Forelimb muscle (tissue), 1 donor: Measurements from ENCODE around the gene DTD1. TPM values are rescaled to one million over a fixed set of nuclear protein-coding genes. Genes with fewer than 3 reads are reported as not detected.
A peak's percentile ranks its signal among the peaks of the same experiment; 100 is the strongest.

Experiments used
- DNase-seq: peaks from one replicate; pipeline ENCODE4 v3.0.0-alpha.2; 2013; ENCODE audit warnings: low read depth
- polyA plus RNA-seq: library from polyadenylated mRNA; unstranded; fragments of 120-200 nt; gene quantifications from one replicate; pipeline ENCODE4 v1.2.1, GENCODE V29; 2013; ENCODE audit not compliant: insufficient read length

DTD1 gene
- polyA plus RNA-seq, 1 donor: 16.3 TPM

GRCh38 chr20:18793625-18794427 lies 206.0 kb downstream of the DTD1 start:
- DNase-seq: peak; percentile 92

- DNase-seq: no peak
These were observed 206.6 kb downstream of the DTD1 start for GRCh38 chr20:18794428-18794787.

GRCh38 chr20:18795366-18795765 lies 207.5 kb downstream of the DTD1 start:
- no peak for DNase-seq

- no peak for DNase-seq
These were observed 208.5 kb downstream of the DTD1 start for GRCh38 chr20:18796282-18796833.

GRCh38 chr20:18801516-18801915 lies 213.7 kb downstream of the DTD1 start:
- DNase-seq: no peak

GRCh38 chr20:18802012-18802634 lies 214.3 kb downstream of the DTD1 start:
- no peak for DNase-seq

- DNase-seq: no peak
These were observed 218.0 kb downstream of the DTD1 start for GRCh38 chr20:18805881-18806280.

GRCh38 chr20:18808712-18809111 lies 220.9 kb downstream of the DTD1 start:
- DNase-seq: no peak

- DNase-seq: no peak
These were observed 223.3 kb downstream of the DTD1 start for GRCh38 chr20:18811186-18811585.

- DNase-seq: no peak
These were observed 224.1 kb downstream of the DTD1 start for GRCh38 chr20:18811904-18812303.

- no peak for DNase-seq
These were observed 225.6 kb downstream of the DTD1 start, which contains the start of gene SCP2D1 for GRCh38 chr20:18813483-18813882. SCP2D1 (plus strand) TSS chr20:18813783; CDS start chr20:18813816, 33 bp downstream.

- DNase-seq: no peak
These were observed 227.5 kb downstream of the DTD1 start for GRCh38 chr20:18815194-18815942.

Other genes with a start within 250 kb of the DTD1 start
- gene DZANK1, start 121.0 kb upstream of the DTD1 start, polyA plus RNA-seq: 1.8 TPM
- gene POLR3F, start 120.7 kb upstream of the DTD1 start, polyA plus RNA-seq: 13.7 TPM
- 10.5 TPM for gene RBBP9, start 90.8 kb upstream of the DTD1 start, polyA plus RNA-seq
- 16.5 TPM for gene SEC23B, start 80.1 kb upstream of the DTD1 start, polyA plus RNA-seq
- 83.1 TPM for gene SMIM26, start 20.6 kb upstream of the DTD1 start, polyA plus RNA-seq
- not detected for gene SCP2D1, start 225.7 kb downstream of the DTD1 start, polyA plus RNA-seq